Spleen (tissue), 11 donors: ENCODE measurements around the gene SH3RF3. TPM values are rescaled to one million over a fixed set of nuclear protein-coding genes. Genes with fewer than 3 reads are reported as not detected.

Experiments
- DNase-seq: peaks from one replicate; pipeline ENCODE4 v3.0.0-alpha.2; 2020
- H3K27ac ChIP-seq, 8 donors: fragments of 200-600 bp; sonication (generic) in 7 of 8; 1 replicate in 4 of 8; 2 replicates in 4 of 8; pipeline versions ENCODE4 v1.5.0 to v1.8.0; 2016 to 2021; ENCODE audit warnings: inconsistent platforms in 4 of 8, mild to moderate bottlenecking in 4 of 8, moderate library complexity in 1 of 8
- H3K27me3 ChIP-seq, 7 donors: fragments of 200-600 bp; sonication (generic) in 6 of 7; replicated peaks in 1 of 7; 1 replicate in 4 of 7; 2 replicates in 3 of 7; pipeline versions ENCODE4 v1.5.0 to v1.8.0; 2016 to 2021; ENCODE audit warnings: inconsistent platforms in 3 of 7, mild to moderate bottlenecking in 1 of 7
- H3K36me3 ChIP-seq, 6 donors: fragments of 200-600 bp; sonication (generic) in 5 of 6; 1 replicate in 4 of 6; 2 replicates in 2 of 6; pipeline versions ENCODE4 v1.5.0 to v1.8.0; 2016 to 2021; ENCODE audit warnings: inconsistent platforms in 2 of 6
- H3K4me1 ChIP-seq, 6 donors: fragments of 200-600 bp; sonication (generic) in 5 of 6; 1 replicate in 3 of 6; 2 replicates in 3 of 6; pipeline versions ENCODE4 v1.5.0 to v1.8.0; 2016 to 2021; ENCODE audit warnings: inconsistent platforms in 3 of 6
- H3K4me3 ChIP-seq, 8 donors: fragments of 200-600 bp; sonication (generic) in 7 of 8; 1 replicate in 4 of 8; 2 replicates in 4 of 8; pipeline versions ENCODE4 v1.5.0 to v1.8.0; 2016 to 2021; ENCODE audit warnings: inconsistent platforms in 4 of 8, mild to moderate bottlenecking in 4 of 8, moderate library complexity in 2 of 8
- H3K9me3 ChIP-seq, 8 donors: fragments of 200-600 bp; sonication (generic) in 7 of 8; 1 replicate in 4 of 8; 2 replicates in 4 of 8; pipeline versions ENCODE4 v1.5.0 to v1.8.0; 2016 to 2021; ENCODE audit warnings: inconsistent platforms in 4 of 8
- CTCF ChIP-seq, 11 experiments: fragments of 200-600 bp in 7 of 11; fragments of 450-650 bp in 4 of 11; sonication (generic) in 4 of 11; IDR thresholded peaks in 8 of 11; conservative IDR thresholded peaks in 3 of 11; 1 replicate in 7 of 11; 2 replicates in 4 of 11; pipeline versions ENCODE4 v1.4.0 to v1.8.0; 2016 to 2021; ENCODE audit warnings: antibody characterized with exemption in 11 of 11, inconsistent platforms in 4 of 11, mild to moderate bottlenecking in 1 of 11
- POLR2A ChIP-seq, 3 donors: fragments of 450-650 bp; IDR thresholded peaks; one replicate each; pipeline ENCODE4 v1.5.1; 2017; ENCODE audit warnings: antibody characterized with exemption in 3 of 3, mild to moderate bottlenecking in 1 of 3
- POLR2AphosphoS5 ChIP-seq, 3 donors: sonication (generic); formaldehyde crosslinking; IDR thresholded peaks; one replicate each; pipeline ENCODE4 v1.5.1; 2017; ENCODE audit warnings: antibody characterized with exemption in 3 of 3
- WGBS, 5 donors: extraction: QIAGEN DNeasy Blood & Tissue Kit in 3 of 5; methylation state at CpG; one replicate each; pipeline versions ENCODE4 v1.1.5 to v1.1.7; 2013 to 2018; 5-methylcytosine and 5-hydroxymethylcytosine counted together
- intact Hi-C: fragments of 100-400 bp; cut with DNase I; formaldehyde crosslinking; loops from one replicate; pipeline ENCODE4 v1.15.0; 2023; ENCODE audit warnings: low total_unique reads
- polyA plus RNA-seq, 3 donors: library from polyadenylated mRNA; stranded (reverse); fragments of 200-250 nt; gene quantifications; one replicate each; pipeline ENCODE4 v1.2.1, GENCODE V29; 2013
- total RNA-seq, 7 donors: library from RNA; depleted of rRNA in 3 of 7; stranded (reverse); fragments of >200 nt in 3 of 7; fragmentation: NEBNext Ultra II Directional in 4 of 7; extraction: Animal tissue kit (Norgen Biotek cat#: 25700) in 4 of 7; gene quantifications; one replicate each; pipeline versions ENCODE4 v1.1.0 to v1.2.1, GENCODE V29; 2016 to 2021
- donor health status: healthy with polysubstance abuse.
- donor health status: DM: no; HTN: no; CAD: no; lungs with moderate emphysema.
- donor health status: DM: no; HTN: no; CAD: no.
- donor health status: Bipolar disorder and iron deficiency.
- donor health status: healthy.
- donor health status: DM: no; HTN: no; CAD: no.
- donor health status: DM: yes; HTN: yes; CAD: no.

Gene SH3RF3
- total and polyA plus RNA-seq, 10 donors: 1.3 to 7.6 (median 4.7) TPM

- Histone ChIP-seq H3K36me3 (no peaks in the 10 kb centered on the region), H3K4me1 (peaks cover 2 to 59% (median 15%) of the 10 kb centered on the region in 6 donors), H3K27ac (no peak overlapping the region), H3K27me3 (no peaks in the 10 kb centered on the region), H3K4me3 (no peak overlapping the region), H3K9me3 (no peaks in the 10 kb centered on the region)
- intact Hi-C loops: no loop called here
- TF ChIP-seq POLR2A (IDR thresholded peaks at IDR 0.05) (no peak), CTCF (IDR thresholded peaks at IDR 0.05 in 8 of 11, conservative IDR thresholded peaks at IDR 0.05 in 3 of 11) (no peak), POLR2AphosphoS5 (IDR thresholded peaks at IDR 0.05) (no peak)
- WGBS, 5 donors: 93 to 98% (median 97%) methylated on average over 4 of the region's 4 CpGs
- DNase-seq: no peak
Observed at GRCh38 chr2:109233643-109234042, 104.6 kb downstream of the SH3RF3 start.

- Histone ChIP-seq H3K27me3 (no peaks in the 10 kb centered on the region), H3K27ac (no peak overlapping the region), H3K9me3 (no peaks in the 10 kb centered on the region), H3K36me3 (no peaks in the 10 kb centered on the region), H3K4me3 (no peak overlapping the region), H3K4me1 (peaks cover 9 to 61% (median 23%) of the 10 kb centered on the region in 6 donors)
- TF ChIP-seq POLR2A (IDR thresholded peaks at IDR 0.05) (no peak), POLR2AphosphoS5 (IDR thresholded peaks at IDR 0.05) (no peak), CTCF (IDR thresholded peaks at IDR 0.05 in 8 of 11, conservative IDR thresholded peaks at IDR 0.05 in 3 of 11) (no peak)
- WGBS, 5 donors: 89 to 92% (median 91%) methylated on average over 4 of the region's 4 CpGs
- intact Hi-C loops: no loop called here
- no peak for DNase-seq
Observed at GRCh38 chr2:109234355-109234754, 105.3 kb downstream of the SH3RF3 start.

- Histone ChIP-seq H3K4me3 (no peak overlapping the region), H3K9me3 (no peaks in the 10 kb centered on the region), H3K27ac (peak overlapping the region in 1 of 8 donors; percentile 83), H3K27me3 (no peaks in the 10 kb centered on the region), H3K36me3 (no peaks in the 10 kb centered on the region), H3K4me1 (peaks cover 11 to 66% (median 30%) of the 10 kb centered on the region in 6 donors)
- intact Hi-C loops: no loop called here
- no peak for TF ChIP-seq POLR2AphosphoS5 (IDR thresholded peaks at IDR 0.05)
- no peak for TF ChIP-seq CTCF (IDR thresholded peaks at IDR 0.05 in 8 of 11, conservative IDR thresholded peaks at IDR 0.05 in 3 of 11)
- no peak for TF ChIP-seq POLR2A (IDR thresholded peaks at IDR 0.05)
- 86 to 92% (median 88%) methylated on average over 4 of the region's 4 CpGs for WGBS, 5 donors
- DNase-seq: no peak
Observed at GRCh38 chr2:109236147-109236546, 107.1 kb downstream of the SH3RF3 start.

GRCh38 chr2:109237792-109238191 is 108.8 kb downstream of the SH3RF3 start:
- intact Hi-C loops: no loop called here
- WGBS, 5 donors: 85 to 94% (median 91%) methylated on average over 2 of the region's 2 CpGs

More at GRCh38 chr2:109237792-109238191, 108.8 kb downstream of the SH3RF3 start:
- Histone ChIP-seq H3K36me3 (no peaks in the 10 kb centered on the region), H3K9me3 (no peaks in the 10 kb centered on the region), H3K27ac (peak overlapping the region in 6 of 8 donors; percentile 46 to 83 (median 71)), H3K27me3 (no peaks in the 10 kb centered on the region), H3K4me3 (peak overlapping the region in 1 of 8 donors; percentile 37), H3K4me1 (peaks cover 11 to 61% (median 42%) of the 10 kb centered on the region in 6 donors)
- DNase-seq: no peak
- no peak for TF ChIP-seq POLR2A (IDR thresholded peaks at IDR 0.05)
- no peak for TF ChIP-seq POLR2AphosphoS5 (IDR thresholded peaks at IDR 0.05)
- no peak for TF ChIP-seq CTCF (IDR thresholded peaks at IDR 0.05 in 8 of 11, conservative IDR thresholded peaks at IDR 0.05 in 3 of 11)
